Stimulated activated CD8-positive, alpha-beta memory T cell treated with anti-CD3 and anti-CD28 coated beads, Interleukin-4, amount 100 ng/mL, for 24 hours (primary cell): Measurements from ENCODE around the gene APC2.
"Not testable (repeated sequence)": the region's sequence is repeated elsewhere in the genome, so short reads cannot be mapped to it uniquely, and the experiment has no call there.

ENCODE experiments used
- DNase-seq: peaks from one replicate; pipeline ENCODE4 v3.0.0-alpha.2; 2020; ENCODE audit warnings: low read depth

Gene APC2

GRCh38 chr19:1416014-1416841 is 33.7 kb upstream of the APC2 start:
- DNase-seq: no peak

GRCh38 chr19:1417145-1417544 is 32.8 kb upstream of the APC2 start:
- no peak for DNase-seq

- no peak for DNase-seq
Observed at GRCh38 chr19:1417681-1418495, 32.0 kb upstream of the APC2 start.

- no peak for DNase-seq
Observed at GRCh38 chr19:1418496-1418775, 31.5 kb upstream of the APC2 start.

- DNase-seq: no peak
Observed at GRCh38 chr19:1418951-1419738, 30.8 kb upstream of the APC2 start.

GRCh38 chr19:1420085-1420484 is 29.8 kb upstream of the APC2 start:
- not testable (repeated sequence) for DNase-seq

- no peak for DNase-seq
Observed at GRCh38 chr19:1420590-1420989, 29.3 kb upstream of the APC2 start.

- DNase-seq: no peak
Observed at GRCh38 chr19:1421218-1421957, 28.5 kb upstream of the APC2 start.

- no peak for DNase-seq
Observed at GRCh38 chr19:1421958-1422305, 28.0 kb upstream of the APC2 start.

- no peak for DNase-seq
Observed at GRCh38 chr19:1422360-1422759, 27.6 kb upstream of the APC2 start.

GRCh38 chr19:1422943-1423342 is 27.0 kb upstream of the APC2 start:
- DNase-seq: no peak

GRCh38 chr19:1423436-1424191 is 26.3 kb upstream of the APC2 start:
- no peak for DNase-seq

GRCh38 chr19:1424192-1424955 is 25.5 kb upstream of the APC2 start:
- no peak for DNase-seq

- no peak for DNase-seq
Observed at GRCh38 chr19:1425102-1425837, 24.7 kb upstream of the APC2 start.

GRCh38 chr19:1425902-1426301 is 24.0 kb upstream of the APC2 start:
- no peak for DNase-seq

- DNase-seq: no peak
Observed at GRCh38 chr19:1426736-1427135, 23.2 kb upstream of the APC2 start.

GRCh38 chr19:1427221-1427920 is 22.6 kb upstream of the APC2 start:
- no peak for DNase-seq

- no peak for DNase-seq
Observed at GRCh38 chr19:1428738-1429391, 21.1 kb upstream of the APC2 start.

- DNase-seq: no peak
Observed at GRCh38 chr19:1429750-1430149, 20.2 kb upstream of the APC2 start.
